ENCODE results near the gene POLN.

The POLN gene

GRCh38 chr4:2065106-2065930 lies 176.6 kb downstream of the POLN start:
- no peaks in the 10 kb centered on the region for H3K9me3 Mint-ChIP-seq
- peaks cover 5% of the 10 kb centered on the region for H3K4me1 Mint-ChIP-seq
- H3K27me3 Mint-ChIP-seq (ENCODE audit: low read depth) = peaks cover 14% of the 10 kb centered on the region
- no peak for TF ChIP-seq CTCF (IDR thresholded peaks at IDR 0.05; ENCODE audit: unreplicated experiment in 3 of 3)
- no peak overlapping the region for H3K27ac Mint-ChIP-seq
- no peak overlapping the region for H3K4me3 Mint-ChIP-seq
- H3K36me3 Mint-ChIP-seq (ENCODE audit: low read depth) = no peaks in the 10 kb centered on the region

GRCh38 chr4:2064276-2064991 lies 177.5 kb downstream of the POLN start:
- H3K27ac Mint-ChIP-seq = no peak overlapping the region
- no peaks in the 10 kb centered on the region for H3K36me3 Mint-ChIP-seq (ENCODE audit: low read depth)
- TF ChIP-seq CTCF (IDR thresholded peaks at IDR 0.05; ENCODE audit: unreplicated experiment in 3 of 3) = no peak
- peaks cover 5% of the 10 kb centered on the region for H3K4me1 Mint-ChIP-seq
- no peaks in the 10 kb centered on the region for H3K9me3 Mint-ChIP-seq
- no peak overlapping the region for H3K4me3 Mint-ChIP-seq
- peaks cover 14% of the 10 kb centered on the region for H3K27me3 Mint-ChIP-seq (ENCODE audit: low read depth)

- Mint-ChIP-seq H3K27me3 (ENCODE audit: low read depth) (peaks cover 14% of the 10 kb centered on the region), H3K4me3 (no peak overlapping the region), H3K4me1 (peaks cover 5% of the 10 kb centered on the region), H3K27ac (no peak overlapping the region), H3K9me3 (no peaks in the 10 kb centered on the region), H3K36me3 (ENCODE audit: low read depth) (no peaks in the 10 kb centered on the region)
- no peak for TF ChIP-seq CTCF (IDR thresholded peaks at IDR 0.05; ENCODE audit: unreplicated experiment in 3 of 3)
Observed at GRCh38 chr4:2063557-2064275, 178.2 kb downstream of the POLN start.

- no peak for TF ChIP-seq CTCF (IDR thresholded peaks at IDR 0.05; ENCODE audit: unreplicated experiment in 3 of 3)
- Mint-ChIP-seq H3K27ac (no peak overlapping the region), H3K9me3 (no peaks in the 10 kb centered on the region), H3K4me3 (no peak overlapping the region), H3K4me1 (no peaks in the 10 kb centered on the region), H3K36me3 (ENCODE audit: low read depth) (no peaks in the 10 kb centered on the region), H3K27me3 (ENCODE audit: low read depth) (peaks cover 9% of the 10 kb centered on the region)
Observed at GRCh38 chr4:2062808-2063524, 179.0 kb downstream of the POLN start.

- H3K36me3 Mint-ChIP-seq (ENCODE audit: low read depth) = no peaks in the 10 kb centered on the region
- peak overlapping the region in 1 of 3 experiments; percentile 20 for H3K4me3 Mint-ChIP-seq
- H3K4me1 Mint-ChIP-seq = peaks cover 4% of the 10 kb centered on the region
- peaks cover 16% of the 10 kb centered on the region for H3K27me3 Mint-ChIP-seq (ENCODE audit: low read depth)
- TF ChIP-seq CTCF (IDR thresholded peaks at IDR 0.05; ENCODE audit: unreplicated experiment in 3 of 3) = no peak
- H3K9me3 Mint-ChIP-seq = no peaks in the 10 kb centered on the region
- no peak overlapping the region for H3K27ac Mint-ChIP-seq
Observed at GRCh38 chr4:2062168-2062807, 179.6 kb downstream of the POLN start.

Measured in nephron (organoid).